H1 (cell line): ENCODE measurements around the gene CRISPLD2. TPM values are rescaled to one million over a fixed set of nuclear protein-coding genes. Genes with fewer than 3 reads are reported as not detected.

Experiments
- CTCF ChIA-PET: fragments of 300-600 bp; sonication (Branson Sonifier 250); formaldehyde crosslinking; loops from one replicate; lab custom pipeline; 2021; ENCODE audit not compliant: partially characterized antibody; lab: Charles Lee
- POLR2A ChIA-PET: fragments of 300-600 bp; sonication (Branson Sonifier 250); formaldehyde crosslinking; loops from one replicate; lab custom pipeline; 2021; ENCODE audit warnings: inconsistent platforms; ENCODE audit not compliant: partially characterized antibody; lab: Charles Lee
- DNase-seq, 2 experiments: peaks; one replicate each; pipeline versions ENCODE4 v3.0.0 to v3.0.0-alpha.2; 2010 to 2022; ENCODE audit warnings: low spot score in 2 of 2, low read depth in 1 of 2, mixed read lengths in 1 of 2
- FAIRE-seq: peaks from 2 replicates; lab custom pipeline; 2011; peaks lifted over from hg19 to GRCh38; lab: Jason Lieb, UNC
- H2AFZ ChIP-seq: 2 replicates; pipeline ENCODE4 v1.8.1; 2012; ENCODE audit warnings: low read length, inconsistent platforms
- H2AK5ac ChIP-seq: 2 replicates; pipeline ENCODE4 v1.6.1; 2013; ENCODE audit warnings: low read depth, low read length
- H2BK120ac ChIP-seq: replicated peaks from 2 replicates; pipeline ENCODE3; 2013; ENCODE audit warnings: low read depth, low read length, inconsistent platforms
- H2BK12ac ChIP-seq: 2 replicates; pipeline ENCODE4 v1.6.1; 2013; ENCODE audit warnings: low read depth, low read length
- H2BK15ac ChIP-seq: 2 replicates; pipeline ENCODE4 v1.6.1; 2013; ENCODE audit warnings: low read length
- H2BK20ac ChIP-seq: 2 replicates; pipeline ENCODE4 v1.6.1; 2013; ENCODE audit warnings: low read length
- H2BK5ac ChIP-seq: 2 replicates; pipeline ENCODE4 v1.6.1; 2013; ENCODE audit warnings: low read depth, low read length
- H3K14ac ChIP-seq: 2 replicates; pipeline ENCODE4 v1.6.1; 2013; ENCODE audit warnings: inconsistent platforms; ENCODE audit not compliant: insufficient read length
- H3K18ac ChIP-seq: 2 replicates; pipeline ENCODE4 v1.6.1; 2013; ENCODE audit warnings: low read length; ENCODE audit errors: extremely low read depth
- H3K23ac ChIP-seq: 2 replicates; pipeline ENCODE4 v1.6.1; 2013; ENCODE audit warnings: inconsistent platforms; ENCODE audit not compliant: insufficient read length
- H3K23me2 ChIP-seq: 2 replicates; pipeline ENCODE4 v1.6.1; 2013; ENCODE audit warnings: low read depth, low read length
- H3K27ac ChIP-seq: 2 replicates; pipeline ENCODE4 v1.6.1; 2011; ENCODE audit warnings: low read depth, low read length, inconsistent platforms
- H3K27me3 ChIP-seq, 4 experiments: replicated peaks in 1 of 4; 1 replicate in 1 of 4; 2 replicates in 3 of 4; pipeline versions ENCODE4 v1.6.1 to v1.8.1; 2011 to 2013; ENCODE audit warnings: low read length in 3 of 4, mild to moderate bottlenecking in 3 of 4, inconsistent platforms in 2 of 4, mixed read lengths in 2 of 4, moderate library complexity in 1 of 4; ENCODE audit not compliant: control insufficient read depth in 3 of 4, insufficient read depth in 3 of 4; ENCODE audit errors: extremely low read depth in 1 of 4
- H3K36me3 ChIP-seq, 4 experiments: 2 replicates each; pipeline versions ENCODE4 v1.6.1 to v1.8.1; 2011 to 2013; ENCODE audit warnings: mild to moderate bottlenecking in 4 of 4, low read length in 3 of 4, moderate library complexity in 2 of 4, control low read depth in 1 of 4, inconsistent platforms in 1 of 4; ENCODE audit not compliant: insufficient read depth in 4 of 4, control insufficient read depth in 2 of 4
- H3K4ac ChIP-seq: replicated peaks from 2 replicates; pipeline ENCODE3; 2013; ENCODE audit warnings: low read length, low read depth, mixed read lengths, inconsistent platforms; ENCODE audit not compliant: insufficient read length
- H3K4me1 ChIP-seq, 4 experiments: replicated peaks in 1 of 4; 1 replicate in 1 of 4; 2 replicates in 3 of 4; pipeline versions ENCODE4 v1.6.1 to v1.8.1; 2011 to 2013; ENCODE audit warnings: low read length in 3 of 4, inconsistent platforms in 2 of 4, mixed read lengths in 1 of 4; ENCODE audit not compliant: insufficient read depth in 4 of 4, control insufficient read depth in 3 of 4
- H3K4me2 ChIP-seq, 2 experiments: 2 replicates each; pipeline versions ENCODE4 v1.6.1 to v1.8.1; 2011 to 2013; ENCODE audit warnings: low read depth in 2 of 2, low read length in 2 of 2, control low read depth in 1 of 2, inconsistent platforms in 1 of 2, mild to moderate bottlenecking in 1 of 2; ENCODE audit not compliant: insufficient read depth in 1 of 2
- H3K4me3 ChIP-seq, 4 experiments: fragments of 200-600, 300-600 bp in 1 of 4; sonication (generic), shearing (Covaris generic), sonication (Bioruptor Twin) in 1 of 4; 2 replicates each; pipeline versions ENCODE4 v1.5.1 to v1.8.1; 2011 to 2016; ENCODE audit warnings: low read length in 4 of 4, low read depth in 3 of 4, control low read depth in 2 of 4, inconsistent platforms in 2 of 4, mild to moderate bottlenecking in 2 of 4, mixed read lengths in 1 of 4, moderate library complexity in 1 of 4; ENCODE audit not compliant: insufficient read depth in 2 of 4; ENCODE audit errors: extremely low read depth in 1 of 4
- H3K56ac ChIP-seq: replicated peaks from 2 replicates; pipeline ENCODE3; 2013; ENCODE audit warnings: low read depth, mild to moderate bottlenecking, mixed read lengths, low read length, inconsistent platforms; ENCODE audit not compliant: insufficient read length
- H3K79me1 ChIP-seq: 2 replicates; pipeline ENCODE4 v1.6.1; 2013; ENCODE audit warnings: low read depth, low read length, control low read depth
- H3K79me2 ChIP-seq, 2 experiments: 2 replicates each; pipeline versions ENCODE4 v1.6.1 to v1.8.1; 2012 to 2013; ENCODE audit warnings: low read length in 2 of 2, mild to moderate bottlenecking in 2 of 2, inconsistent platforms in 1 of 2; ENCODE audit not compliant: insufficient read depth in 2 of 2, control insufficient read depth in 1 of 2
- H3K9ac ChIP-seq, 4 experiments: replicated peaks in 1 of 4; 1 replicate in 1 of 4; 2 replicates in 3 of 4; pipeline versions ENCODE4 v1.6.1 to v1.8.1; 2011 to 2013; ENCODE audit warnings: low read depth in 3 of 4, low read length in 3 of 4, control low read depth in 2 of 4, mild to moderate bottlenecking in 2 of 4, moderate library complexity in 2 of 4, inconsistent platforms in 1 of 4; ENCODE audit errors: extremely low read depth in 1 of 4
- H3K9me3 ChIP-seq, 2 experiments: 2 replicates each; pipeline versions ENCODE4 v1.6.1 to v1.8.1; 2012 to 2013; ENCODE audit warnings: mild to moderate bottlenecking in 2 of 2, moderate library complexity in 2 of 2, control low read depth in 1 of 2, inconsistent platforms in 1 of 2, low read depth in 1 of 2, low read length in 1 of 2, mixed read lengths in 1 of 2; ENCODE audit not compliant: insufficient read depth in 2 of 2
- H4K20me1 ChIP-seq, 2 experiments: replicated peaks in 1 of 2; 2 replicates each; pipeline versions ENCODE3 to v1.8.1; 2011 to 2013; ENCODE audit warnings: inconsistent platforms in 2 of 2, low read length in 2 of 2, mild to moderate bottlenecking in 1 of 2; ENCODE audit not compliant: insufficient read depth in 2 of 2, control insufficient read depth in 1 of 2
- H4K5ac ChIP-seq: 2 replicates; pipeline ENCODE4 v1.6.1; 2013; ENCODE audit warnings: low read length, low read depth, mixed read lengths, inconsistent platforms; ENCODE audit not compliant: insufficient read length
- H4K8ac ChIP-seq: 2 replicates; pipeline ENCODE4 v1.8.0; 2013; ENCODE audit warnings: mild to moderate bottlenecking, moderate library complexity, low read length, inconsistent platforms; ENCODE audit not compliant: insufficient read depth; ENCODE audit errors: extremely low read depth
- H4K91ac ChIP-seq: replicated peaks from 2 replicates; pipeline ENCODE3; 2013; ENCODE audit warnings: low read length, mixed read lengths, inconsistent platforms; ENCODE audit not compliant: insufficient read length
- BRCA1 ChIP-seq: IDR thresholded peaks from 2 replicates; pipeline ENCODE4 v1.6.1; 2012; ENCODE audit warnings: low read depth, low read length, improper control_type of control experiment
- CBX5 ChIP-seq: fragments of 300-800, 300-1000 bp; sonication (generic); IDR thresholded peaks from 2 replicates; pipeline ENCODE4 v1.7.1; 2016; ENCODE audit warnings: antibody characterized with exemption, low read length, low read depth
- CHD1 ChIP-seq: IDR thresholded peaks from 2 replicates; pipeline ENCODE4 v1.6.1; 2012; ENCODE audit warnings: low read depth, low read length, improper control_type of control experiment
- EGR1 ChIP-seq: IDR thresholded peaks from 2 replicates; pipeline ENCODE4 v1.6.1; 2011; ENCODE audit warnings: low read depth, low read length, borderline replicate concordance
- EZH2 ChIP-seq: fragments of 200-600 bp; sonication (generic); IDR thresholded peaks from 2 replicates; pipeline ENCODE4 v1.7.1; 2012; ENCODE audit warnings: low read depth, mild to moderate bottlenecking, moderate library complexity, low read length, inconsistent platforms; ENCODE audit not compliant: severe bottlenecking
- JUND ChIP-seq: IDR thresholded peaks from 2 replicates; pipeline ENCODE4 v1.6.1; 2011; ENCODE audit warnings: mild to moderate bottlenecking, improper control_type of control experiment, low read length
- KDM4A ChIP-seq: IDR thresholded peaks from one replicate; pipeline ENCODE4 v1.7.1; 2012; ENCODE audit warnings: low read depth, mild to moderate bottlenecking, moderate library complexity, low read length, inconsistent platforms; ENCODE audit not compliant: severe bottlenecking
- POLR2A ChIP-seq, 2 experiments: IDR thresholded peaks; 1 replicate in 1 of 2; 2 replicates in 1 of 2; pipeline ENCODE4 v1.6.1; 2011; ENCODE audit warnings: low read depth in 2 of 2, low read length in 2 of 2, mild to moderate bottlenecking in 2 of 2; ENCODE audit errors: control extremely low read depth in 1 of 2
- POLR2AphosphoS5 ChIP-seq: IDR thresholded peaks from 2 replicates; pipeline ENCODE4 v1.6.1; 2011; ENCODE audit warnings: low read depth, low read length
- RFX5 ChIP-seq: IDR thresholded peaks from 2 replicates; pipeline ENCODE4 v1.6.1; 2011; ENCODE audit warnings: low read depth, low read length, improper control_type of control experiment, borderline replicate concordance
- WGBS, 2 experiments: shearing (Covaris generic) in 1 of 2; methylation state at CpG; one replicate each; pipeline versions ENCODE4 v1.1.6 to v1.1.7; 2013 to 2015; ENCODE audit warnings: low lambda C conversion rate in 2 of 2, mixed read lengths in 2 of 2, inconsistent platforms in 1 of 2, low coverage in 1 of 2, missing lambda C conversion rate in 1 of 2; ENCODE audit not compliant: insufficient replicate concordance in 2 of 2, insufficient coverage in 1 of 2, insufficient read length in 1 of 2; ENCODE audit errors: extremely low coverage in 1 of 2, missing lambda C conversion rate in 1 of 2; 5-methylcytosine and 5-hydroxymethylcytosine counted together
- polyA plus RNA-seq, 7 experiments: library from polyadenylated mRNA; depleted of rRNA in 3 of 7; stranded (reverse) in 5 of 7; unstranded in 2 of 7; fragments of >200 nt in 5 of 7; fragments of 200-250 nt in 2 of 7; gene quantifications; 1 replicate in 5 of 7; 2 replicates in 1 of 7; 4 replicates in 1 of 7; pipeline versions ENCODE4 v1.2.1 to v1.2.3, GENCODE V29; 2011 to 2013; ENCODE audit warnings: missing spikeins in 2 of 7, mixed read lengths in 2 of 7
- total RNA-seq: library from RNA; stranded (reverse); fragmentation: NEBNext Ultra II Directional; extraction: Animal tissue kit (Norgen Biotek cat#: 25700); gene quantifications from 2 replicates; pipeline ENCODE4 v1.2.1, GENCODE V29; 2021
- TF ChIP-seq, protein P1 (sequence below), 3 experiments: IDR thresholded peaks; 1 replicate in 2 of 3; 2 replicates in 1 of 3; pipeline versions ENCODE4 v1.5.1 to v1.6.1; 2011; ENCODE audit warnings: low read length in 3 of 3, mild to moderate bottlenecking in 3 of 3, inconsistent platforms in 2 of 3, low read depth in 1 of 3, moderate library complexity in 1 of 3; ENCODE audit not compliant: insufficient read depth in 1 of 3; ENCODE audit errors: control extremely low read depth in 1 of 3
- TF ChIP-seq, protein P2 (sequence below): IDR thresholded peaks from 2 replicates; pipeline ENCODE4 v1.6.1; 2011; ENCODE audit warnings: low read depth, mild to moderate bottlenecking, low read length; ENCODE audit not compliant: insufficient read depth

Gene CRISPLD2
- total and polyA plus RNA-seq, 2 of the 8 experiments (the other 6 are each of a cell fraction or from before 2014, with no cell fraction given): 2.7 to 5.1 TPM

DNA sequence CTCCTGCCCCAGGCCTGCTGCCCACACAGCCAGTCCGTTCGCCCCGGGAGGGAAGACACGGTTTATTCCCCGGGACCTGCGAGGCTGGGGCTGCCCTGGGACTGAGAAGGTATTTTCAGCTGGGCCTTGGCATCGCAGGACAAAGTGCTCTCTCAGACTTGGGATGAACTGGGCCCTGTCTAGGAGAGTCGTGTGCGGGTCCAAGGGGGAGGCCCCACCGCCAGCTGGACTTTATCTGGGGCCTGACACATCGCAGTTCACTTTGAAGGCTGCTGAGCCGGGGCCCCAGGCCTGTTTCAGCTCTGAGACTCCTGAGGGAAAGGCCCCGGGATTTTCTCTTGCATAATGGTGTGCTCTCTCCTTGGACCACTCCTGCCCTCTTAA is 6.8 kb downstream of the CRISPLD2 start:
- Histone ChIP-seq H4K5ac (no peak overlapping the region), H4K8ac (no peak overlapping the region), H3K79me1 (no peaks in the 10 kb centered on the region), H3K4ac (no peak overlapping the region), H2BK120ac (no peak overlapping the region), H4K20me1 (no peaks in the 10 kb centered on the region), H3K36me3 (no peaks in the 10 kb centered on the region), H2BK15ac (no peak overlapping the region), H2BK20ac (no peak overlapping the region), H3K56ac (no peak overlapping the region), H3K14ac (no peak overlapping the region), H2BK12ac (no peak overlapping the region), H3K27me3 (no peaks in the 10 kb centered on the region; a peak in 2 of 7 replicates), H4K91ac (no peak overlapping the region), H3K4me3 (no peak overlapping the region), H2BK5ac (no peak overlapping the region), H3K23ac (no peak overlapping the region), H3K18ac (no peak overlapping the region), H3K9ac (no peak overlapping the region), H3K9me3 (no peaks in the 10 kb centered on the region), H3K79me2 (no peaks in the 10 kb centered on the region), H3K27ac (no peak overlapping the region), H3K4me2 (no peak overlapping the region), H2AFZ (no peak overlapping the region), H2AK5ac (no peak overlapping the region), H3K4me1 (peaks cover 0 to 4% (median 0%) of the 10 kb centered on the region in 4 experiments; a peak in 2 of 7 replicates), H3K23me2 (no peaks in the 10 kb centered on the region)
- DNase-seq: no peak
- no peak for FAIRE-seq
- ChIA-PET POLR2A (interaction anchor here (1.3 kb wide), 1 partner anchor 145 kb away, joined by 3 read pairs; no protein-coding TSS in a partner anchor), CTCF (interaction anchor here (0.8 to 1.7 kb wide), 6 partner anchors 9 to 204 kb away, joined by 3 to 5 read pairs (median 4); no protein-coding TSS in a partner anchor)
- WGBS, 2 experiments: 90% methylated on average over 13 of the region's 13 CpGs; no CpG with 5 or more reads in 1 of the 2 experiments
- TF ChIP-seq POLR2AphosphoS5 (no peak), RFX5 (no peak), EGR1 (no peak), POLR2A (IDR thresholded peaks at IDR 0.05; ENCODE audit: control extremely low read depth in 1 of 2, low read depth in 2 of 2, low read length in 2 of 2) (no peak), CBX5 (no peak), CHD1 (no peak), EZH2 (no peak), KDM4A (no peak), BRCA1 (no peak), JUND (no peak)
- TF ChIP-seq, protein P1, sequence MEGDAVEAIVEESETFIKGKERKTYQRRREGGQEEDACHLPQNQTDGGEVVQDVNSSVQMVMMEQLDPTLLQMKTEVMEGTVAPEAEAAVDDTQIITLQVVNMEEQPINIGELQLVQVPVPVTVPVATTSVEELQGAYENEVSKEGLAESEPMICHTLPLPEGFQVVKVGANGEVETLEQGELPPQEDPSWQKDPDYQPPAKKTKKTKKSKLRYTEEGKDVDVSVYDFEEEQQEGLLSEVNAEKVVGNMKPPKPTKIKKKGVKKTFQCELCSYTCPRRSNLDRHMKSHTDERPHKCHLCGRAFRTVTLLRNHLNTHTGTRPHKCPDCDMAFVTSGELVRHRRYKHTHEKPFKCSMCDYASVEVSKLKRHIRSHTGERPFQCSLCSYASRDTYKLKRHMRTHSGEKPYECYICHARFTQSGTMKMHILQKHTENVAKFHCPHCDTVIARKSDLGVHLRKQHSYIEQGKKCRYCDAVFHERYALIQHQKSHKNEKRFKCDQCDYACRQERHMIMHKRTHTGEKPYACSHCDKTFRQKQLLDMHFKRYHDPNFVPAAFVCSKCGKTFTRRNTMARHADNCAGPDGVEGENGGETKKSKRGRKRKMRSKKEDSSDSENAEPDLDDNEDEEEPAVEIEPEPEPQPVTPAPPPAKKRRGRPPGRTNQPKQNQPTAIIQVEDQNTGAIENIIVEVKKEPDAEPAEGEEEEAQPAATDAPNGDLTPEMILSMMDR (IDR thresholded peaks at IDR 0.05; ENCODE audit: control extremely low read depth in 1 of 3, insufficient read depth in 1 of 3, low read depth in 1 of 3, low read length in 3 of 3): no peak
- TF ChIP-seq, protein P2, sequence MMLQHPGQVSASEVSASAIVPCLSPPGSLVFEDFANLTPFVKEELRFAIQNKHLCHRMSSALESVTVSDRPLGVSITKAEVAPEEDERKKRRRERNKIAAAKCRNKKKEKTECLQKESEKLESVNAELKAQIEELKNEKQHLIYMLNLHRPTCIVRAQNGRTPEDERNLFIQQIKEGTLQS: no peak
